Measurements from ENCODE around the gene S100P. TPM values are rescaled to one million over a fixed set of nuclear protein-coding genes. Genes with fewer than 3 reads are reported as not detected.
"Not testable (repeated sequence)": the region's sequence is repeated elsewhere in the genome, so short reads cannot be mapped to it uniquely, and the experiment has no call there.

S100P gene
- total and polyA plus RNA-seq, 4 donors, result 0.42 to 3.1 (median 2.3) TPM

DNA sequence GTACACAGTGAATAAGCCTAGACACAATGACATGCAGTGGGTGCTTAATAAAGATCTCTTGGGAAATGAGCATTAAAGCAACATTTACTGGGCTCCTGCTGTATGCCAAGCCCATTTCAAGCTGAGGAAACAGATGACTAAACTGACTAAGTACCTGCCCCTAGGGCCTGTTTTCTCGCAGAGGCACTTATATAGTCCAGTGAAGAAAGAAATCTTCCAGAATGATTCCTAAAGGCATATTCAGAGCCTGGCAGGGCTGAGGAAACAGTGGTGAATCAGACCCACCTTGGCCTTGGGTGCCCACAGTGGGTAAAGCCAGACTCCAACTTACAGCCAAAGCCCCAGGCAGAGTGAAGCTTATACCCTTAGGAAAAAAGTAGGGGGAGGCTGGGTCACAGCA lies 22.0 kb upstream of the S100P start:
- Histone ChIP-seq H3K9me3 (ENCODE audit: control insufficient read depth in 4 of 4, low read length in 3 of 4) (no peaks in the 10 kb centered on the region), H3K9ac (ENCODE audit: low read depth in 1 of 2, low read length in 2 of 2) (no peak overlapping the region), H3K36me3 (ENCODE audit: control insufficient read depth in 4 of 4, insufficient read depth in 3 of 4, low read depth in 1 of 4, low read length in 3 of 4) (no peaks in the 10 kb centered on the region), H3K4me3 (ENCODE audit: low read depth in 1 of 3, low read length in 3 of 3) (no peak overlapping the region), H3K27me3 (ENCODE audit: control insufficient read depth in 4 of 4, insufficient read depth in 4 of 4, low read length in 3 of 4) (no peaks in the 10 kb centered on the region), H3K4me1 (ENCODE audit: control insufficient read depth in 4 of 4, insufficient read depth in 4 of 4, low read length in 3 of 4) (peaks cover 5 to 24% (median 21%) of the 10 kb centered on the region in 4 donors), H3K27ac (ENCODE audit: low read depth in 1 of 2, low read length in 2 of 2) (no peak overlapping the region)
- DNase-seq (ENCODE audit: low spot score), result no peak
- TF ChIP-seq HNF4G (IDR thresholded peaks at IDR 0.05) (no peak), RAD21 (IDR thresholded peaks at IDR 0.05) (no peak), HNF4A (conservative IDR thresholded peaks at IDR 0.05) (no peak), NR2F2 (IDR thresholded peaks at IDR 0.05) (no peak), FOXA1 (IDR thresholded peaks at IDR 0.05) (no peak)
- TF ChIP-seq, protein P1, sequence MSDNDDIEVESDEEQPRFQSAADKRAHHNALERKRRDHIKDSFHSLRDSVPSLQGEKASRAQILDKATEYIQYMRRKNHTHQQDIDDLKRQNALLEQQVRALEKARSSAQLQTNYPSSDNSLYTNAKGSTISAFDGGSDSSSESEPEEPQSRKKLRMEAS (IDR thresholded peaks at IDR 0.05), result no peak
- TF ChIP-seq, protein P2, sequence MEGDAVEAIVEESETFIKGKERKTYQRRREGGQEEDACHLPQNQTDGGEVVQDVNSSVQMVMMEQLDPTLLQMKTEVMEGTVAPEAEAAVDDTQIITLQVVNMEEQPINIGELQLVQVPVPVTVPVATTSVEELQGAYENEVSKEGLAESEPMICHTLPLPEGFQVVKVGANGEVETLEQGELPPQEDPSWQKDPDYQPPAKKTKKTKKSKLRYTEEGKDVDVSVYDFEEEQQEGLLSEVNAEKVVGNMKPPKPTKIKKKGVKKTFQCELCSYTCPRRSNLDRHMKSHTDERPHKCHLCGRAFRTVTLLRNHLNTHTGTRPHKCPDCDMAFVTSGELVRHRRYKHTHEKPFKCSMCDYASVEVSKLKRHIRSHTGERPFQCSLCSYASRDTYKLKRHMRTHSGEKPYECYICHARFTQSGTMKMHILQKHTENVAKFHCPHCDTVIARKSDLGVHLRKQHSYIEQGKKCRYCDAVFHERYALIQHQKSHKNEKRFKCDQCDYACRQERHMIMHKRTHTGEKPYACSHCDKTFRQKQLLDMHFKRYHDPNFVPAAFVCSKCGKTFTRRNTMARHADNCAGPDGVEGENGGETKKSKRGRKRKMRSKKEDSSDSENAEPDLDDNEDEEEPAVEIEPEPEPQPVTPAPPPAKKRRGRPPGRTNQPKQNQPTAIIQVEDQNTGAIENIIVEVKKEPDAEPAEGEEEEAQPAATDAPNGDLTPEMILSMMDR (IDR thresholded peaks at IDR 0.05; ENCODE audit: low read depth, low read length, missing input control), result no peak
- WGBS, result 97% methylated on average over 1 of the region's 1 CpG

DNA sequence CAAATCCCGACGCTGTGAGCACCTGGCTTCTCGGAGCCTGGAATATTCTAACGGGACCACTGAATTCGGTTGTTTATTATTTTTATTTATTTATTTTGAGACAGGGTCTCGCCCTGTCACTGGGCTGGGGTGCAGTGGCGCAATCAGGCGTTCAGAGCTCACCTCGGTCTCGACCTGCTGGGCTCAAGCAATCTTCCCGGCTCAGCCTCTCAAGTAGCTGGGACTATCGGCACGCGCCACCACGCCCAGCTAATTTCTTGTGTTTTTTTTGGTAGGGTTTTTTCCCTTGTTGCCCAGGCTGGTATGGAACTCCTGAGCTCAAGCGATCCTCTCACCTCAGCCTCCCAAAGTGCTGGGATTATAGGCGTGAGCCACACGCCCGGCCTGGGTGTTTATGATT lies 21.5 kb upstream of the S100P start:
- Histone ChIP-seq H3K36me3 (ENCODE audit: control insufficient read depth in 4 of 4, insufficient read depth in 3 of 4, low read depth in 1 of 4, low read length in 3 of 4) (no peaks in the 10 kb centered on the region), H3K9me3 (ENCODE audit: control insufficient read depth in 4 of 4, low read length in 3 of 4) (no peaks in the 10 kb centered on the region), H3K27me3 (ENCODE audit: control insufficient read depth in 4 of 4, insufficient read depth in 4 of 4, low read length in 3 of 4) (no peaks in the 10 kb centered on the region), H3K4me3 (ENCODE audit: low read depth in 1 of 3, low read length in 3 of 3) (no peak overlapping the region), H3K4me1 (ENCODE audit: control insufficient read depth in 4 of 4, insufficient read depth in 4 of 4, low read length in 3 of 4) (peaks cover 5 to 29% (median 23%) of the 10 kb centered on the region in 4 donors), H3K27ac (ENCODE audit: low read depth in 1 of 2, low read length in 2 of 2) (no peak overlapping the region), H3K9ac (ENCODE audit: low read depth in 1 of 2, low read length in 2 of 2) (no peak overlapping the region)
- DNase-seq (ENCODE audit: low spot score), result no peak
- no peak for TF ChIP-seq FOXA1 (IDR thresholded peaks at IDR 0.05)
- TF ChIP-seq, protein P2 (IDR thresholded peaks at IDR 0.05; ENCODE audit: low read depth, low read length, missing input control), result no peak
- no peak for TF ChIP-seq SP1 (IDR thresholded peaks at IDR 0.05)
- no peak for TF ChIP-seq GABPA (IDR thresholded peaks at IDR 0.05 in 1 of 2, conservative IDR thresholded peaks at IDR 0.05 in 1 of 2)
- TF ChIP-seq JUND (IDR thresholded peaks at IDR 0.05), result no peak
- TF ChIP-seq YY1 (IDR thresholded peaks at IDR 0.05), result no peak
- 96% methylated on average over 19 of the region's 19 CpGs for WGBS

DNA sequence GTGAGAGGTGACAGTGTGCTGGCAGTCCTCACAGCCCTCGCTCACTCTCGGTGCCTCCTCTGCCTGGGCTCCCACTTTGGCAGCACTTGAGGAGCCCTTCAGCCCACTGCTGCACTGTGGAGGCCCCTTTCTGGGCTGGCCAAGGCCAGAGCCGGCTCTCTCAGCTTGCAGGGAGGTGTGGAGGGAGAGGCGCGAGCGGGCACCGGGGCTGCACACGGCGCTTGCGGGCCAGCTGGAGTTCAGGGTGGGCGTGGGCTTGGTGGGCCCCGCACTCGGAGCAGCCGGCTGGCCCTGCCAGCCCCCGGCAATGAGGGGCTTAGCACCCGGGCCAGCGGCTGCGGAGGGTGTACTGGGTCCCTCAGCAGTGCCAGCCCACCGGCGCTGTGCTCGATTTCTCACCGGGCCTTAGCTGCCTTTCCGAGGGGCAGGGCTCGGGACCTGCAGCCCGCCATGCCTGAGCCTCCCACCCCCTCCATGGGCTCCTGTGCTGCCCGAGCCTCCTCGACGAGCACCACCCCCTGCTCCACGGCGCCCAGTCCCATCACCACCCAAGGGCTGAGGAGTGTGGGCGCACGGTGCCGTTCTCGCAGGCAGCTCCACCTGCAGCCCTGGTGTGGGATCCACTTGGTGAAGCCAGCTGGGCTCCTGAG lies 21.0 kb upstream of the S100P start:
- not testable (repeated sequence) for H3K4me3 ChIP-seq (ENCODE audit: low read depth in 1 of 3, low read length in 3 of 3); DNase-seq (ENCODE audit: low spot score)

More for the DNA sequence above, 21.0 kb upstream of the S100P start:
- H3K9ac ChIP-seq (ENCODE audit: low read depth in 1 of 2, low read length in 2 of 2); H3K27me3 ChIP-seq (ENCODE audit: control insufficient read depth in 4 of 4, insufficient read depth in 4 of 4, low read length in 3 of 4); H3K9me3 ChIP-seq (ENCODE audit: control insufficient read depth in 4 of 4, low read length in 3 of 4); H3K36me3 ChIP-seq (ENCODE audit: control insufficient read depth in 4 of 4, insufficient read depth in 3 of 4, low read depth in 1 of 4, low read length in 3 of 4); H3K27ac ChIP-seq (ENCODE audit: low read depth in 1 of 2, low read length in 2 of 2): not testable (repeated sequence)
- peaks cover 5 to 33% (median 23%) of the 10 kb centered on the region in 4 donors for H3K4me1 ChIP-seq (ENCODE audit: control insufficient read depth in 4 of 4, insufficient read depth in 4 of 4, low read length in 3 of 4)
- 95% methylated on average over 34 of the region's 34 CpGs for WGBS

All from liver (tissue), 9 donors.